B cell (primary cell): ENCODE measurements around the gene CKS2.

Experiments used
- EZH2 ChIP-seq: IDR thresholded peaks from 2 replicates; pipeline ENCODE4 v1.6.1; 2012; ENCODE audit warnings: borderline replicate concordance, low read depth, mild to moderate bottlenecking, moderate library complexity, low read length; ENCODE audit not compliant: insufficient read depth, poor library complexity, severe bottlenecking
- TF ChIP-seq, protein P1 (sequence below): fragments of 200-600 bp; IDR thresholded peaks from one replicate; pipeline ENCODE4 v1.8.0; 2022; ENCODE audit warnings: antibody characterized with exemption, mild to moderate bottlenecking

GRCh38 chr9:89352874-89353649, 42.1 kb downstream of the CKS2 start:
- TF ChIP-seq, protein P1, sequence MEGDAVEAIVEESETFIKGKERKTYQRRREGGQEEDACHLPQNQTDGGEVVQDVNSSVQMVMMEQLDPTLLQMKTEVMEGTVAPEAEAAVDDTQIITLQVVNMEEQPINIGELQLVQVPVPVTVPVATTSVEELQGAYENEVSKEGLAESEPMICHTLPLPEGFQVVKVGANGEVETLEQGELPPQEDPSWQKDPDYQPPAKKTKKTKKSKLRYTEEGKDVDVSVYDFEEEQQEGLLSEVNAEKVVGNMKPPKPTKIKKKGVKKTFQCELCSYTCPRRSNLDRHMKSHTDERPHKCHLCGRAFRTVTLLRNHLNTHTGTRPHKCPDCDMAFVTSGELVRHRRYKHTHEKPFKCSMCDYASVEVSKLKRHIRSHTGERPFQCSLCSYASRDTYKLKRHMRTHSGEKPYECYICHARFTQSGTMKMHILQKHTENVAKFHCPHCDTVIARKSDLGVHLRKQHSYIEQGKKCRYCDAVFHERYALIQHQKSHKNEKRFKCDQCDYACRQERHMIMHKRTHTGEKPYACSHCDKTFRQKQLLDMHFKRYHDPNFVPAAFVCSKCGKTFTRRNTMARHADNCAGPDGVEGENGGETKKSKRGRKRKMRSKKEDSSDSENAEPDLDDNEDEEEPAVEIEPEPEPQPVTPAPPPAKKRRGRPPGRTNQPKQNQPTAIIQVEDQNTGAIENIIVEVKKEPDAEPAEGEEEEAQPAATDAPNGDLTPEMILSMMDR = no peak
- no peak for TF ChIP-seq EZH2
